Small intestine (tissue), 7 donors: Measurements from ENCODE around the gene CDHR2. TPM values are rescaled to one million over a fixed set of nuclear protein-coding genes. Genes with fewer than 3 reads are reported as not detected.

ENCODE experiments used
- DNase-seq, 2 donors: peaks; one replicate each; pipeline versions ENCODE4 v3.0.0 to v3.0.0-alpha.2; 2013
- FAIRE-seq: peaks from 2 replicates; lab custom pipeline; 2012; peaks lifted over from hg19 to GRCh38; lab: Jason Lieb, UNC
- H3K27ac ChIP-seq, 3 donors: one replicate each; pipeline ENCODE4 v1.5.1; 2013; ENCODE audit warnings: low read length in 2 of 3, mild to moderate bottlenecking in 2 of 3, control low read depth in 1 of 3, inconsistent platforms in 1 of 3, low read depth in 1 of 3, moderate library complexity in 1 of 3
- H3K27me3 ChIP-seq, 3 donors: one replicate each; pipeline ENCODE4 v1.6.1; 2013; ENCODE audit warnings: low read length in 3 of 3, inconsistent platforms in 1 of 3; ENCODE audit not compliant: control insufficient read depth in 3 of 3, insufficient read depth in 3 of 3
- H3K36me3 ChIP-seq, 3 donors: one replicate each; pipeline ENCODE4 v1.6.1; 2013; ENCODE audit warnings: low read length in 3 of 3, inconsistent platforms in 1 of 3, low read depth in 1 of 3, mild to moderate bottlenecking in 1 of 3, moderate library complexity in 1 of 3; ENCODE audit not compliant: control insufficient read depth in 3 of 3, insufficient read depth in 2 of 3
- H3K4me1 ChIP-seq, 3 donors: one replicate each; pipeline ENCODE4 v1.6.1; 2013; ENCODE audit warnings: low read length in 2 of 3, inconsistent platforms in 1 of 3, low read depth in 1 of 3, mild to moderate bottlenecking in 1 of 3, moderate library complexity in 1 of 3; ENCODE audit not compliant: control insufficient read depth in 3 of 3, insufficient read depth in 2 of 3
- H3K4me3 ChIP-seq, 3 donors: one replicate each; pipeline ENCODE4 v1.5.1; 2013; ENCODE audit warnings: low read length in 3 of 3, control low read depth in 1 of 3, inconsistent platforms in 1 of 3, low read depth in 1 of 3, mild to moderate bottlenecking in 1 of 3, moderate library complexity in 1 of 3
- H3K9me3 ChIP-seq, 2 donors: one replicate each; pipeline ENCODE4 v1.6.1; 2013; ENCODE audit warnings: low read depth in 1 of 2, low read length in 1 of 2; ENCODE audit not compliant: control insufficient read depth in 2 of 2, insufficient read depth in 1 of 2
- WGBS, 3 donors: extraction: QIAGEN DNeasy Blood & Tissue Kit; methylation state at CpG; one replicate each; pipeline ENCODE4 v1.1.7; 2013; 5-methylcytosine and 5-hydroxymethylcytosine counted together
- polyA plus RNA-seq, 4 donors: library from polyadenylated mRNA; stranded (reverse) in 3 of 4; unstranded in 1 of 4; fragments of 200-250 nt in 3 of 4; fragments of 120-200 nt in 1 of 4; gene quantifications; one replicate each; pipeline versions ENCODE4 v1.2.1 to v1.2.3, GENCODE V29; 2013
- donor health status: healthy with polysubstance abuse.
- donor health status: control.
- donor health status: control.
- donor health status: Bipolar disorder and iron deficiency.
- donor health status: healthy.

The CDHR2 gene
- polyA plus RNA-seq, 4 donors = 50.1 to 545 (median 420) TPM

DNA sequence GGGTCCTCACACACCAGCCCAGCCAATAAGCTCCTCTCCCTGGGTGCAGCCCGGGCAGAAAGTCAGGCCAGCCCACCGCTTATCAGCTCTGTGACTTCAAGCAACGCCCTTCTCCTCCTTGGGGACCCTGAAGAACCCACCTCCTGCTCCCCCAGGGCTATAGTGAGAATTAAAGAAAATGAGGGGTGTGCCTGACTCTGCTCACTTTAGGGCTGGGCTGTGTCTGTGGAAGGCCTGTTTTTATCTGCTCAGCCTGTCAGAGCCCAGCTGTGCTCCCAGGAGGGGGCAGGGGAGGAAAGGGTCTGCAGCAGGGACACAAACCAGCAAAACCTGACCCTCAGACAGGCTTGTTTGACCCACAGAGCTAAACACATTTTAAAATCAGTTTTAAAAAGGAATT is 56.9 kb downstream of the CDHR2 start:
- Histone ChIP-seq H3K4me1 (peaks cover 0 to 3% (median 0%) of the 10 kb centered on the region in 3 donors), H3K4me3 (no peak overlapping the region), H3K27me3 (peaks cover 0 to 19% (median 4%) of the 10 kb centered on the region in 3 donors), H3K27ac (no peak overlapping the region), H3K36me3 (no peaks in the 10 kb centered on the region), H3K9me3 (no peaks in the 10 kb centered on the region)
- FAIRE-seq (no peak), DNase-seq (no peak)
- 55 to 68% (median 62%) methylated on average over 3 of the region's 3 CpGs for WGBS, 3 donors

DNA sequence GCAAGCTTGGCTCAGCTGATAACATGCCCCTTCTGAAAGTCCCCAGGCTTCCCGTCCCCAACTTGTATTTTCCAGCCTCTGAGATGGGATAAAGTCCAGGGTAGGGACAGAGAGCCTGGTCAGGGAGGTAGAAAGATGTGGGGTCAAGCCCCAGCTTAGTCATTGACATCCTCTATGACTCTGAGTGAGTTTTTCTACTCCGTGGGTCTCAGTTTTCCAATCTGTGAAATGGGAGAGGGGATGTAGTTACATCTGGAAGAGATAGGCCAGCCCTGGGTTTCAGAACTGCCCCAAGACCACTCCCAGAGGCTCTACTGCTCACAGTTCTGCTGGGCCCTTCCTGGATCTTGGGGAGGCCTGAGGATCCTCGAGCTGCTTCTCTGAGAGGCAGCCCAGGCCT is 57.7 kb downstream of the CDHR2 start:
- DNase-seq (no peak), FAIRE-seq (no peak)
- 74 to 88% (median 78%) methylated on average over 3 of the region's 3 CpGs for WGBS, 3 donors

DNA sequence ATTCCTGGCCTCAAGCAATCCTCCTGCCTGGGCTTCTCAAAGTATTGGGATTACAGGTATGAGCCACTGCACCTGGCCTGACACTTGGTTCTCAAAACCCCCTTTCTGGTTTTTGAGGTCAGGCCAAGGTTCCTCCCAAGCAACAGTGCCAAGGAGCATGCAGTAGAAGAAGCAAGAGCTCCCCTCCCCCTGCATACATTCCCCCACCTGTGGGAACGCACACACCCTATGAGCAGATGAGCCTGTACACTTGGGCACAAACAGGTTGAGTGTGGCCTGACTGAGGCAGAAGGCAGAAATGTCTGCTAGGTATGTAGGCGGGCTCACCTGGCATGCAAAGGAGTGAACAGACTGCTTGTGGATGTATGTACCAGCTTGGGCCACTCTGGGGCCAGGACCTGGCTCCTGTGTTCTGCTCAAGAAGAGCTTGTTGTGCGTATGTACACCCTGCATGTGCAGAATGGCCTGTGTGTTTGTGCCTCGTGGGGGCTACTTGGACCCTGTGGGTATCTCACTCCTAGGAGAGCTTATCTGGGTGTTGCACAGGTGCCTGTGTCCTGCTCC is 59.1 kb downstream of the CDHR2 start:
- H3K27me3 ChIP-seq = peaks cover 0 to 31% (median 4%) of the 10 kb centered on the region in 3 donors
- H3K4me1 ChIP-seq = peaks cover 0 to 3% (median 0%) of the 10 kb centered on the region in 3 donors
- H3K4me3 ChIP-seq = no peak overlapping the region
- no peaks in the 10 kb centered on the region for H3K36me3 ChIP-seq
- no peaks in the 10 kb centered on the region for H3K9me3 ChIP-seq
- whole genome bisulfite sequencing, 3 donors = 79 to 93% (median 91%) methylated on average over 4 of the region's 4 CpGs
- DNase-seq (no peak), FAIRE-seq (no peak)
- no peak overlapping the region for H3K27ac ChIP-seq

More for the DNA sequence above, 57.7 kb downstream of the CDHR2 start:
- Histone ChIP-seq H3K27me3 (peaks cover 0 to 24% (median 4%) of the 10 kb centered on the region in 3 donors), H3K4me1 (peaks cover 0 to 3% (median 0%) of the 10 kb centered on the region in 3 donors), H3K9me3 (no peaks in the 10 kb centered on the region), H3K4me3 (no peak overlapping the region), H3K36me3 (no peaks in the 10 kb centered on the region), H3K27ac (no peak overlapping the region)

DNA sequence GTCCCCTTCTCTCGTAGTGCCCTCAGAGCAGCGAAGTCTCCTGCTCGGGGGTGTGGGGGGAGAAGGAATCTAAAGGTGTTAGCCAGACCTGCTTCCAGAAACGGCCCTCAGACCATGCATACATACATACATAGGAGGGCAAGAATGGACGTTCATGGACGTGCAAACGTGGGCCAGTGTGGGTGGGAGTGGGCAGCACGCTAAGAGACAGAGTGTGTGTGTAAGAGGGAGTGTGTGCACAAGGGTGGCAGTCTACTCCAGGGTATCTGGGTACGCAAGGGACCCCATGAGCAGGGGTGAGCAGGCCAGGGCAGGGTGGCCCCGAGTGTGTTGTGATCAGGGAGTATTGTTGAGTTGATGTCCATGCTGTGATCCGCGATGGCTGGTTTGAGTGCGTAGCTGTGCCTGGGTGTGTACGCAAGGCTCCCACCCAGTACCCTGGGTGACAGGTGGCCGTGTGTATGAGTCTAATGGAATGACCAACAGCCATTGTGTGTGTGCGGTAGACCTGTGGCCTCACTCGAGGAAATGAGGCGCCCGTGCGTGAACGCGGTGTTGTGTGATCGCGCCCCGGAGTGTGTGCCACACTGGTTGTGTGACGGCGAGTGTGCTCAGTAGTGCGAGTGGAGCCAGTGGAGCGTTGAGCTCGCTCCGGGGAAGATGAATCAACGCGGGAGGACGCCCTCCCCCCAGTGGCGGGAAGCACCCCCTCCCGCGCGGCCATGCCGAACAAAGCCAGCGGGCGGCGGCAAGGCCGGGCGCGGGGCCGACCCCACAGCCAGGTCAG is 60.0 kb downstream of the CDHR2 start:
- no peak for DNase-seq
- 32 to 39% (median 38%) methylated on average over 38 to 46 of the region's 46 CpGs for WGBS, 3 donors
- H3K4me1 ChIP-seq = peaks cover 0 to 3% (median 0%) of the 10 kb centered on the region in 3 donors
- no peak for FAIRE-seq
- H3K27ac ChIP-seq = no peak overlapping the region
- H3K9me3 ChIP-seq = no peaks in the 10 kb centered on the region
- no peaks in the 10 kb centered on the region for H3K36me3 ChIP-seq
- peak overlapping the region in 2 of 3 donors; percentile 50 to 69 for H3K4me3 ChIP-seq
- peaks cover 0 to 35% (median 4%) of the 10 kb centered on the region in 3 donors for H3K27me3 ChIP-seq

DNA sequence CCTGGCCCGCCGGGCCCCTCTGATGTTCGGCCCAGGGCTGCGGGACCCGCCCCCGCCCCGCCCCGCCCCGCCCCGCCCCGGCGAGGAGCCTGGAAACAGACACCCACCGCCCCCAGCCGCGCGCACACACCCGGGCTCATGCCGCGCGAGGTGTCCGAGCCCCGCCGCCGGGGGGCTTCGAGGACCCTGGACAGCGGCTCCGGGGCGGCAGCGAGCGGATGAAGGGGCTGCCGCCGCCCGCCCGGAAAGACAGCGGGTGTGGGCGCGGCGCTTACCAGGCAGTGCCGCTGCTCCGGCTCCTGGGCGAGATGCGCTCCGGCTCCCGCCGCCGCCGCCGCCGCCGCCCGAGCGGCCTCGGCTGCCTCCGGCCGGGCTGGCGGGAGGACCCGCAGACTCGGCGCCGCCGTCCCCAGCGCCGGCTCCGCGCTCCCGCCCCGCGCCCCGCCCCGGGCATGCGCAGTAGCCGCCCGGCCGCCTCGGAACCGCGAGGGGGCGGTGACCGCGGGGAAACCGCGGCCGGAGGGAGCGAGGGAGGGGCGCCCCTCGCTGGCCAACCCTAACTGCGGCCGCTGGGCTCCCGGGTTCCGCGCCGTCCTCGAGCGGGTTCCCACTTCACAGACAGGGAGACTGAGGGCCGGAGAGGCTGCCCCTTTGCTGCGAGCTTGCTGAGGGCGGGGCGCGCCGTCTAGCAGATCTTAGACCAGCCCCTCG is 60.7 kb downstream of the CDHR2 start, which contains the start of gene GPRIN1:
Gene GPRIN1, minus strand, starts transcription at position 433 of the 711 bp plus-strand sequence. CDS start 10,322 bp downstream, outside the sequence.
- WGBS, 3 donors = 0 to 1% (median 1%) methylated on average over 18 to 101 of the region's 101 CpGs
- Histone ChIP-seq H3K4me1 (peaks cover 0 to 3% (median 0%) of the 10 kb centered on the region in 3 donors), H3K9me3 (no peaks in the 10 kb centered on the region), H3K36me3 (no peaks in the 10 kb centered on the region), H3K4me3 (peak within 1 kb of the TSS; percentile 41 to 69 (median 50)), H3K27me3 (peaks cover 0 to 35% (median 4%) of the 10 kb centered on the region in 3 donors), H3K27ac (no peak within 1 kb of the TSS)
- FAIRE-seq = no peak
- DNase-seq = peak; percentile 37 to 70

DNA sequence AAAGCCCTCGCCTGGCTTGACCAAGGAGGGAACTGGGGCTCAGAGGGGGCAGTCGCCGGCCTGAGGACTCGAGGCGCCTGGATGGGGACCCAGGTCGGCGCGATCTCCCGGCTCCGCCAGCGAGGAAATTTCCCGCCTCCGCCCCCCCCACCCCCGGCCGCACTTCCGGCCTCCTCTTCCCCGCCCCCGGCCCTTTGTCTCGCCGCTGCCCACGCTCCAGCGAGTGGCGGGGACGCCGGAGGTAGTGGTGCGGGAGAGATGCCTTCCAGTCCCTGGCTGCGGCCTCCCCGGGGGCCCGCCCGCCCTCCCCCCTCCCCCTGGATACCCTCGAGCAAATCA is 61.3 kb downstream of the CDHR2 start:
- WGBS, 3 donors = 2 to 5% (median 3%) methylated on average over 11 to 31 of the region's 31 CpGs
- DNase-seq (no peak), FAIRE-seq (no peak)
- Histone ChIP-seq H3K4me3 (peak overlapping the region; percentile 41 to 69 (median 50)), H3K9me3 (no peaks in the 10 kb centered on the region), H3K4me1 (peaks cover 0 to 3% (median 0%) of the 10 kb centered on the region in 3 donors), H3K27me3 (peaks cover 0 to 38% (median 4%) of the 10 kb centered on the region in 3 donors), H3K36me3 (no peaks in the 10 kb centered on the region), H3K27ac (no peak overlapping the region)

DNA sequence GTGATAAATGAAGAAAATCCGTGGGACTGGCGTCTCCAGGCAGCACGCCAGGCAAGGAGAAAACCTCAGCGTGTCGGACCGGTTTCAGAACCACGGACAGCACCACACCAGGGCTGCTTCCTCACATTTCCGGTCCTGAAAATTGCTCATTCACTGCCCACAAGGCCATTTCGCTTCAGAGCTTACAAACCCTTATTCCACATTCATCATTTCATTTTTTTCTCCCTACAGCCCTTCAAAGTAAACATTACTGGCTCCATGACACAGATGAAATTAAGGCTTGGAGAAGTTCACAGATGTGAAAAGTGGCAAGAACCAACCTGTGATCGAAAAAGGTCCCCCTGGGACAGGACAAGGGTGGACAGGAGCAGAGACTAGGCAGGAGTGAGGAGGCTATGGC is 62.3 kb downstream of the CDHR2 start:
- DNase-seq (peak; percentile 50 to 83), FAIRE-seq (no peak)
- peaks cover 0 to 48% (median 4%) of the 10 kb centered on the region in 3 donors for H3K27me3 ChIP-seq
- 10 to 12% (median 11%) methylated on average over 10 of the region's 10 CpGs for WGBS, 3 donors
- no peak overlapping the region for H3K4me3 ChIP-seq
- peaks cover 0 to 3% (median 0%) of the 10 kb centered on the region in 3 donors for H3K4me1 ChIP-seq
- no peaks in the 10 kb centered on the region for H3K9me3 ChIP-seq
- no peaks in the 10 kb centered on the region for H3K36me3 ChIP-seq
- H3K27ac ChIP-seq = no peak overlapping the region

DNA sequence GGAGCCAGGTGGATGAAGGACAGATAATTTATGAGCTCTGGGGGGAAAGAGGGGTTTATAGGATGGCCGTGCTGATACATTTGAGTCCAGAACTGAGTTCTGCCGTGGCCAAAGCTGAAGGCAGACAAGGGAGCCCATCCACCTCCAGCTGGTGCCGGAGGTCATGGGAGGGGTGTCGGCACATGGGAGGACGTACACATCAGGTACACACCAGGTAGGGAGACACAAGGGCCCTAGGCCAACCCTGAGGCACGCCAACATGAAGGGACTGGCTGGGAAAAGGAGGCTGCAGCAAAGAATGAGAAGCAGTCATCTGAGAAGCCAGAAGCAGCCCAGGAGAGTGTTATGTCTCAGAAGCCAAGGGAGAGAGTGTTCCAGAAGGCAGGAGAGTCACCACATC is 62.9 kb downstream of the CDHR2 start:
- no peak overlapping the region for H3K4me3 ChIP-seq
- H3K27me3 ChIP-seq = peaks cover 0 to 53% (median 6%) of the 10 kb centered on the region in 3 donors
- no peaks in the 10 kb centered on the region for H3K9me3 ChIP-seq
- H3K36me3 ChIP-seq = no peaks in the 10 kb centered on the region
- FAIRE-seq (no peak), DNase-seq (no peak)
- no peak overlapping the region for H3K27ac ChIP-seq
- peaks cover 0 to 3% (median 0%) of the 10 kb centered on the region in 3 donors for H3K4me1 ChIP-seq
- 85 to 95% (median 86%) methylated on average over 6 of the region's 6 CpGs for WGBS, 3 donors
